Subcutaneous adipose tissue (tissue), 4 donors: ENCODE results near the gene RRP9. TPM values are rescaled to one million over a fixed set of nuclear protein-coding genes. Genes with fewer than 3 reads are reported as not detected.

Experiments used
- total RNA-seq, 4 donors: library from RNA; depleted of rRNA; stranded (reverse); fragments of >200 nt; gene quantifications; one replicate each; pipeline ENCODE4 v1.1.0, GENCODE V29; 2016
- TF ChIP-seq, protein P1 (sequence below): fragments of 450-650 bp; IDR thresholded peaks from one replicate; pipeline ENCODE4 v1.5.1; 2016; ENCODE audit warnings: low read depth, mild to moderate bottlenecking, control low read depth, antibody characterized with exemption, moderate library complexity

RRP9 gene, protein sequence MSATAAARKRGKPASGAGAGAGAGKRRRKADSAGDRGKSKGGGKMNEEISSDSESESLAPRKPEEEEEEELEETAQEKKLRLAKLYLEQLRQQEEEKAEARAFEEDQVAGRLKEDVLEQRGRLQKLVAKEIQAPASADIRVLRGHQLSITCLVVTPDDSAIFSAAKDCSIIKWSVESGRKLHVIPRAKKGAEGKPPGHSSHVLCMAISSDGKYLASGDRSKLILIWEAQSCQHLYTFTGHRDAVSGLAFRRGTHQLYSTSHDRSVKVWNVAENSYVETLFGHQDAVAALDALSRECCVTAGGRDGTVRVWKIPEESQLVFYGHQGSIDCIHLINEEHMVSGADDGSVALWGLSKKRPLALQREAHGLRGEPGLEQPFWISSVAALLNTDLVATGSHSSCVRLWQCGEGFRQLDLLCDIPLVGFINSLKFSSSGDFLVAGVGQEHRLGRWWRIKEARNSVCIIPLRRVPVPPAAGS
- total RNA-seq: 10 to 100 TPM in 2 of 4 donors, 1 to 10 TPM in 2; 8.1 to 18.1 (median 11.5) TPM

DNA sequence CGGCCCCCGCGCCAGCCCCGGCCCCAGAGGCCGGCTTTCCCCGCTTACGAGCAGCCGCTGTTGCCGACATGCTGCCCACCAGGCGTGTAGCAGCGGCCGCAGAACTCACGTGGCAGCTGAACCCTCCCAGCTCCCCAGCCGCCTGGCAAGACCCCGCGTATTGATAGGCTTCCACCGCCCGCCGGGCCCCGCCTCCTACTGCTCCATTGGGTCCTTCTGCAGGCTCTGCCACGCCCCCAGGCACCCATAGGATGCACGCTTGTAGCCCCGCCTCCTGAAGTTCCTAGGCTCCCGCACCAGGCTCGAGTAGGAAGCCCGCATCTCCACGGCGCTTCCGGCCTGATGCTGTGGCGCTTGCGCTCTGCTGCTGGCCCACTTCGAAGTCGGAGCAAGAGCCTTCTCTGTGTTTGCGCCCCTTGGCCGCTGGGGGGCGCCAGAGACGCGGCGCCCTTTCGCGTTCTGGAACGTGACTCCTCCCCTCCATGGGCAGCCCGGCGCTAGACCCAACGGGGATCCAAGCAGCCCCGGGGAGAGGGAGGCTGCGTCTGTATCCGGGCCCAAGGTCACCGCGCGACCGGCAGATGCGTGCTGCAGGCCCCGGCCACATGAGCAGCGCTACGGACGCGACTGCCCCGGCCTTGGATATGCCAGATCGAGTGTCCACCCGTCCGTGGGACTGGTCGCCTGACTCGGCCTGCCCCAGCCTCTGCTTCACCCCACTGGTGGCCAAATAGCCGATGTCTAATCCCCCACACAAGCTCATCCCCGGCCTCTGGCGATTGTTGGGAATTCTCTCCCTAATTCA, at the start of gene RRP9, which contains the start of gene PARP3:
Gene RRP9, minus strand, starts transcription at position 107 of the 805 bp plus-strand sequence. Its CDS starts 37 bp downstream, at position 70.
Gene PARP3, plus strand, starts transcription at position 566 of the 805 bp plus-strand sequence. CDS start 993 bp downstream, outside the sequence.
- TF ChIP-seq, protein P1, sequence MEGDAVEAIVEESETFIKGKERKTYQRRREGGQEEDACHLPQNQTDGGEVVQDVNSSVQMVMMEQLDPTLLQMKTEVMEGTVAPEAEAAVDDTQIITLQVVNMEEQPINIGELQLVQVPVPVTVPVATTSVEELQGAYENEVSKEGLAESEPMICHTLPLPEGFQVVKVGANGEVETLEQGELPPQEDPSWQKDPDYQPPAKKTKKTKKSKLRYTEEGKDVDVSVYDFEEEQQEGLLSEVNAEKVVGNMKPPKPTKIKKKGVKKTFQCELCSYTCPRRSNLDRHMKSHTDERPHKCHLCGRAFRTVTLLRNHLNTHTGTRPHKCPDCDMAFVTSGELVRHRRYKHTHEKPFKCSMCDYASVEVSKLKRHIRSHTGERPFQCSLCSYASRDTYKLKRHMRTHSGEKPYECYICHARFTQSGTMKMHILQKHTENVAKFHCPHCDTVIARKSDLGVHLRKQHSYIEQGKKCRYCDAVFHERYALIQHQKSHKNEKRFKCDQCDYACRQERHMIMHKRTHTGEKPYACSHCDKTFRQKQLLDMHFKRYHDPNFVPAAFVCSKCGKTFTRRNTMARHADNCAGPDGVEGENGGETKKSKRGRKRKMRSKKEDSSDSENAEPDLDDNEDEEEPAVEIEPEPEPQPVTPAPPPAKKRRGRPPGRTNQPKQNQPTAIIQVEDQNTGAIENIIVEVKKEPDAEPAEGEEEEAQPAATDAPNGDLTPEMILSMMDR: no peak

DNA sequence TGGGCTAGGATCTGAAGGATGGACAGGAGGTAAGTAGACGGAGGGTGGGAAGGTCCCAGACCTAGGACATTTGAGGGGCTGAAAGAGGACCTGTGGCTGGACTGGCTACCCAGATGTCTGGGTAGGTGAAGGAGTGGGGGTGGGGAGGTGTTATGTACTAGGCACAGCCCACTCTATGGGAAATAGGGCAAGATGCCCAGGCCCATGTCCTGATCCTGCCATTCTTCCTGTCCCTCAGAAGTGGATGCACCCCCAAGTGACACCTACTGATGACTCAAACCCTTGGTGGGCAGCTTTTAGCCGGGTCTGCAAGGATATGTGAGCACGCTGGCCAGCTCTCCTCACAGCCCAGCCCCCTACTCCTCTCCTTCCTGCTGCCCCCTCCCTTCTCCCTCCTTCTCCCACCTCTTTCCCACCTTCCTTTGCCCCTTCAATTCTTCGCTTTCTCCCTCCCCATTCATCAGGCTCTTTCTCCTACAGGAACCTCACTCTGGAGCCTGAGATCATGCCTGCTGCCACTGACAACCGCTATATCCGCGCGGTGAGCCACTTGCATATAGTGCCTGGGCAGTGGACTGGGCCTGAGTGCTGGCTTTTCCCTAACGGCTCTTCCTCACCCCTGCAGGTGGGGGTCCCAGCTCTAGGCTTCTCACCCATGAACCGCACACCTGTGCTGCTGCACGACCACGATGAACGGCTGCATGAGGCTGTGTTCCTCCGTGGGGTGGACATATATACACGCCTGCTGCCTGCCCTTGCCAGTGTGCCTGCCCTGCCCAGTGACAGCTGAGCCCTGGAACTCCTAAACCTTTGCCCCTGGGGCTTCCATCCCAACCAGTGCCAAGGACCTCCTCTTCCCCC, 46.8 kb upstream of the RRP9 start:
- TF ChIP-seq, protein P1: no peak

DNA sequence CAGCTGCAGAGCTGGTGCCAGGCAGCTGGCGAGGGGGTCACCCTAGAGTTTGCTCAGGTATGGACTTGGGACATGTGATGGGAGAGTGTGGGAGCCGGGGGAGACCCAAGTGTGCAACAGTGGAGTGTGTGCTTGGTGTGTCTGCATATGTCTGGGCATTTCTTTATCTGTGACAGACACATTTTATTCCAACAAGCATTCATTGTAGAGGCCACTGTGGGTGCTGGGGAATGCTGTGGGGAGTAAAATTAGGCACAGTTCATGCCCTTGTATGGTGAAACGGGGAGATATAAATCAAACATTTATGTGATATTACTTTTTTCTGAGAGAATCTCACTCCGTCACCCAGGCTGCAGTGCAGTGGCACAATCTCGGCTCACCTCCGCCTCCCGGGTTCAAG, 45.9 kb upstream of the RRP9 start:
- TF ChIP-seq, protein P1: no peak

DNA sequence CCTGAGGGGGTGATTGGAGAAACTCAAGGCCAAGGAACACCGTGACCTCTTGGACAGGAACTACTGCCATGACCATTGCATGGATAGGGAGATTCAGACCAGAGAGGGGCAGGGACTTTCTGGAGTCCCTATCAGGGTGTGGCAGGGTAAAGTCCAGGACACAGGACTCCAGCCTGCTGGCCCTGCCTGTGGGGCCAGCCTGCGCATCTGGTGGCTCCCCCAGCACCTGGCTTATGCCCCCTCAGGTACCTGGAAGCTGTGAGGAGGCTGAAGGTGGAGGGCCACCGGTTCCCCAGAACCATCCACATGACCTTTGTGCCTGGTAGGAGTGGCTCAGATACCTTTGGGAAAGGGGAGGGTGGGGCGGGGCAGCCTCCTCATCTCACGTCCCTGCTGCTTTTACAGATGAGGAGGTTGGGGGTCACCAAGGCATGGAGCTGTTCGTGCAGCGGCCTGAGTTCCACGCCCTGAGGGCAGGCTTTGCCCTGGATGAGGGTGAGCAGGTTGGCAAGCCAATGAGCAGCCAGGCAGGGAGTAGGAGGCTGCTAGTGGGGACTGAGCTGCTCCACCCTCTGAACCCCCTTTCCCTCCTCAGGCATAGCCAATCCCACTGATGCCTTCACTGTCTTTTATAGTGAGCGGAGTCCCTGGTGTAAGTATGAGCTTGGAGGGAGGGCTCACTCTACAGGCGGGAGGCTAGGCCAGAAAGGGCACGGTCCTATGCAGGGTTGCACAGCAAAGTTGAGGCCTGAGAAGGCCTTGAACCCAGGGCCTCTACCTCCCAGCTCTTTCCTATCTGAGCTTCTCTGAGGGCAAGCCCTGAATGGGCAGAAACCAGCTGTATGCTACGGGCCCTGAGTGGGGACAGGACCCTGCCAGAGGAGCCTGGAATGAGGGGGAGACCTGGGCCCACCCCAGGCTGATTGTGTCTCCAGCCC, 44.6 kb upstream of the RRP9 start:
- TF ChIP-seq, protein P1: no peak

DNA sequence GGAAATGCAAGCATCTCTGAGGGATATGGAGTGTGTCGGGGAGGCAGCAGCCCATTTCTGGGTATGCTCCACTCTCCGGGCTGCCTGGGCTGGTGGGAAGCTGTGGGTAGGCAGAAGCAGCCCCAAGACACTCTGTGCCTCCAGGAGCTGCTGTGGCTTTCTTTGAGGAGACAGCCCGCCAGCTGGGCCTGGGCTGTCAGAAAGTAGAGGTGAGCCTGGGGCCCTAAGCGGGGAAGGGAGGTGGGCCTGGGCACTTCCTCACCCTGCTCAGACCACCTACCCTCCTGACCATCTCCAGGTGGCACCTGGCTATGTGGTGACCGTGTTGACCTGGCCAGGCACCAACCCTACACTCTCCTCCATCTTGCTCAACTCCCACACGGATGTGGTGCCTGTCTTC, 43.4 kb upstream of the RRP9 start:
- TF ChIP-seq, protein P1: no peak

DNA sequence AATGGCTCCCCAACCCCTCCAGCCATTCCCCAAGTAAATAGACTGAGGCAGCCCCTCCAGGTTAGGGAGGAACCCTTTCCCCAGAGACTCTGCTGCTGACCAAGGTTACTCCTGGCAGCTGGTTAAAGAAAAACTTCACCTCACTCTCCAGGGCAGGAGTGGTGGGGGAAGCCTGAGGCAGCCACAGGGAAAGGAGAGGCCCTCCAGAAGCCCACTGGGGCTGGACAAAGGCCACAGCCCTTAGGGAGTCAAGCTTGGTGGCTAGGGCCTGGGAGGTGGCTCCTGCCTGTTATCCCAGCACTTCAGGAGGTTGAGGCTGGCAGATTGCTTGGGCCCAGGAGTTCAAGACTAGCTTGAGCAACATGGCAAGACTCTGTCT, 42.6 kb upstream of the RRP9 start:
- TF ChIP-seq, protein P1: no peak
